Measurements from ENCODE around the gene NAA35.

DNA sequence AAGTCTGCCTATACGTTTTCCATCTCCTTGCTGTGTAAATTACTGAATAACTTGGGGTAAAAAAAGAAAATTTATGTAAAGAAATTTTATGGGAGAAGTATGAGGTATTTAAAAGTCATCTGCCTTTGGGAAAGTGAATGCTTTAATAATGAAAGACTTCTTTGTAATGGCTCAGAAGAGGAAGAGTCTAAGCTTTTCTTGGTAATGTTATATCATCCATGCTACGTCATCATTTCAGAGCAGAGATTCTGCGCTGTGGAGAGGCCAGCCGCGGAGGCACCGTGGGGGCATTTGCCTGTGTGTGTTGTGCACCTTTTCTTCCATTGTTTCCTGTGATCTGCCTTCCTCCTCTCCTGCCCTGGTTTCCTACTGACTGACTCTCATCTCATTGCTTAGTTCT lies 80.2 kb downstream of the NAA35 start:
- TF ChIP-seq, protein P1, sequence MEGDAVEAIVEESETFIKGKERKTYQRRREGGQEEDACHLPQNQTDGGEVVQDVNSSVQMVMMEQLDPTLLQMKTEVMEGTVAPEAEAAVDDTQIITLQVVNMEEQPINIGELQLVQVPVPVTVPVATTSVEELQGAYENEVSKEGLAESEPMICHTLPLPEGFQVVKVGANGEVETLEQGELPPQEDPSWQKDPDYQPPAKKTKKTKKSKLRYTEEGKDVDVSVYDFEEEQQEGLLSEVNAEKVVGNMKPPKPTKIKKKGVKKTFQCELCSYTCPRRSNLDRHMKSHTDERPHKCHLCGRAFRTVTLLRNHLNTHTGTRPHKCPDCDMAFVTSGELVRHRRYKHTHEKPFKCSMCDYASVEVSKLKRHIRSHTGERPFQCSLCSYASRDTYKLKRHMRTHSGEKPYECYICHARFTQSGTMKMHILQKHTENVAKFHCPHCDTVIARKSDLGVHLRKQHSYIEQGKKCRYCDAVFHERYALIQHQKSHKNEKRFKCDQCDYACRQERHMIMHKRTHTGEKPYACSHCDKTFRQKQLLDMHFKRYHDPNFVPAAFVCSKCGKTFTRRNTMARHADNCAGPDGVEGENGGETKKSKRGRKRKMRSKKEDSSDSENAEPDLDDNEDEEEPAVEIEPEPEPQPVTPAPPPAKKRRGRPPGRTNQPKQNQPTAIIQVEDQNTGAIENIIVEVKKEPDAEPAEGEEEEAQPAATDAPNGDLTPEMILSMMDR (IDR thresholded peaks at IDR 0.05) = no peak
- TF ChIP-seq POLR2A (IDR thresholded peaks at IDR 0.05) = no peak
